ENCODE measurements around the gene YBX3.

YBX3 gene

DNA sequence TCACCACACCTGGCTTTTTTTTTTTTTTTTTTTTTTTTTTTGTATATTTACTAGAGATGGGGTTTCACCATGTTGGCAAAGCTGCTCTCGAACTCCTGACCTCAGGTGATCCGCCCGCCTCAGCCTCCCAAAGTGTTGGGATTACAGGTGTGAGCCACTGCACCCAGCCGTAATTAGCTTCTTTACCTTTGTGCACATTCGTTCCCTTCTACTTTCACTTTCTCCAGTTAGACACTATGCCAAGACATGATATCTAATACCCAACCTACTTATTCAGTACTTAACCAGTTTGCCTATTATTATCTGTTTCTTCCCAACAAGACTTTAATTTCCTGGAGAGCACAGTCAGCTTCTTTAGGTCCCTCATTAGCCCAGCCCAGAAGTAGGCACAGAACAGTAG lies 54.6 kb downstream of the YBX3 start:
- DNase-seq: no peak

- no peak for DNase-seq
These were observed 55.5 kb downstream of the YBX3 start for GRCh38 chr12:10667581-10667980.

DNA sequence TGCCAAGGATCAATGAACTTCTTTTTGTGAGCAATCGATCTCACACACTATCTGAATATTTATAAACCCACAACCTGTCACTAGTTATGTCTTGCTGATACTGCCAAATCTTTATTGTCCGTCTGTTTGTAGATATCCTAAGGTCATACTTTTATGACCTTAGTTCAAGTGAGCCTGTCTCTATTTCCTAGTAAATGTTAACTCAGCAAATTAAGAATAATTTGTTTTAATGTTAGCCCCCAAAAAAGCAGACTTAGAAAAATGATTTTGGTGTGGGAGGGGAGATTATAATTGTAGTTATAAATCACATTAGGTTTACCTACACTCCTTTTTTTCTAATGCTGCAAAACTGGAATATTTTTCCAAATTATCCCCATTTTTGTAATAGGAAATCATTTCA lies 58.6 kb downstream of the YBX3 start:
- no peak for DNase-seq

DNA sequence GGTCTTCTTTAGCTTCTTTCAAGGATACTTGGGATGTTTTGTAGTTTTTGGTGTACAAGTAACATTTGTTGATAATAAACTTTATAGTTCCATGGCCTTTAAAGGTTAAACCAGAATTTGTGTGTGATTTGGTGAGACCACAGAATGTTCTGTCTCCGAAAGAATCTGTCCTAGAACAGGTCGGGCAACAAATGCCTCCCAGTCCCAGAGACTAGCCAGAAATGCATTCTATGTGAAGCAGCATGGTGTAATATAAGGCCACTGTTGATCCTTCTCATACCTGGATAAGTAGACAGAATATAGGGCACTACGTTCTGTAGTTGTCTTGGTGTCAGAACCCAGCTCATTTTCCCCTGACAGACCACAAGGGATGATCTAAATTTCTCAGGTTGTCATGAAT lies 59.3 kb downstream of the YBX3 start:
- DNase-seq: no peak

DNA sequence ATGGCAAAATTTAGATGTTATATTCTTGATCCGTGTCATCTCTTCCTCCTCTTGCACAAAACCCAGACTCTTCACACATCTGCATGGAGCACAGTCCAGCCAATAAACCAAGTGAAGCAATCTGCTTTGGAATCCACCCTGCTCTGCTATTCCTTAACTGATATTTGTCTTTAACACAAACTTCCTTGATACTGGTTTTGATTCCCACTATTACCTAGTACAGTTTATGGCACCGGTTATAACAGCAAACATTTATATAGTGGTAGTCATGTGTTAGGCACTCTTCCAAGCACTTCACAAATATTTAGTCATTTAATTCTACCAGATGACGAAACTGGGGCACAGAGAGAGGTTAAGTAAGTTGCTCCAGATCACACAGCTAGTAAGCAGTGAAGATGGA lies 61.8 kb downstream of the YBX3 start:
- DNase-seq: no peak

GRCh38 chr12:10654003-10654402 lies 69.1 kb downstream of the YBX3 start:
- no peak for DNase-seq

GRCh38 chr12:10652192-10652591 lies 70.9 kb downstream of the YBX3 start:
- no peak for DNase-seq

All from NCI-H526 treated with DMSO at 0.1 percent for 48 hours (cell line).